Loucy (cell line): ENCODE measurements around the gene ADCY9.

ENCODE experiments used
- H2AFZ ChIP-seq: fragments of 200-600 bp; sonication (generic); 2 replicates; pipeline ENCODE4 v1.6.0; 2016; ENCODE audit warnings: antibody characterized with exemption, mild to moderate bottlenecking, low read length, moderate library complexity
- H3F3A ChIP-seq: fragments of 200-600 bp; 2 replicates; pipeline ENCODE4 v1.6.0; 2016; ENCODE audit warnings: antibody characterized with exemption, low read depth, mild to moderate bottlenecking
- H3K27me3 ChIP-seq: fragments of 200-600 bp; sonication (generic); 2 replicates; pipeline ENCODE4 v1.6.1; 2014; ENCODE audit warnings: low read length, mild to moderate bottlenecking; ENCODE audit not compliant: insufficient read depth, poor library complexity, severe bottlenecking
- H3K36me3 ChIP-seq: fragments of 200-600 bp; sonication (generic); 2 replicates; pipeline ENCODE4 v1.6.1; 2016; ENCODE audit warnings: low read length; ENCODE audit not compliant: insufficient read depth
- H3K4me1 ChIP-seq: fragments of 200-600 bp; sonication (generic); 2 replicates; pipeline ENCODE4 v1.5.1; 2014; ENCODE audit warnings: low read length, mild to moderate bottlenecking; ENCODE audit not compliant: insufficient read depth, poor library complexity, severe bottlenecking
- H3K4me2 ChIP-seq: fragments of 200-600 bp; sonication (generic); 2 replicates; pipeline ENCODE4 v1.6.0; 2014; ENCODE audit warnings: antibody characterized with exemption, low read length, low read depth, mild to moderate bottlenecking; ENCODE audit not compliant: poor library complexity, severe bottlenecking
- H3K4me3 ChIP-seq: fragments of 200-600 bp; sonication (generic); 2 replicates; pipeline ENCODE4 v1.5.1; 2014; ENCODE audit warnings: low read length, mild to moderate bottlenecking, mixed read lengths; ENCODE audit not compliant: poor library complexity, severe bottlenecking
- H3K79me2 ChIP-seq: fragments of 200-600 bp; sonication (generic); 2 replicates; pipeline ENCODE4 v1.6.1; 2014; ENCODE audit warnings: low read length; ENCODE audit not compliant: insufficient read depth
- H3K9ac ChIP-seq: fragments of 200-600 bp; sonication (generic); 2 replicates; pipeline ENCODE4 v1.6.0; 2014; ENCODE audit warnings: mild to moderate bottlenecking, low read depth, low read length, moderate library complexity; ENCODE audit not compliant: poor library complexity, severe bottlenecking
- H3K9me2 ChIP-seq: fragments of 200-600 bp; sonication (generic); replicated peaks from 2 replicates; pipeline ENCODE4 v1.6.1; 2016; ENCODE audit warnings: low read depth, low read length, mixed read lengths
- H3K9me3 ChIP-seq: fragments of 200-600 bp; sonication (generic); 2 replicates; pipeline ENCODE4 v1.6.1; 2014; ENCODE audit warnings: mild to moderate bottlenecking, antibody characterized with exemption, low read length, low read depth; ENCODE audit not compliant: insufficient read depth
- H4K20me1 ChIP-seq: fragments of 200-600 bp; sonication (generic); 2 replicates; pipeline ENCODE4 v1.6.0; 2014; ENCODE audit warnings: antibody characterized with exemption, low read length, mild to moderate bottlenecking; ENCODE audit not compliant: insufficient read depth, poor library complexity, severe bottlenecking
- EZH2phosphoT487 ChIP-seq: fragments of 200-600 bp; IDR thresholded peaks from 2 replicates; pipeline ENCODE4 v1.6.1; 2018; ENCODE audit warnings: antibody characterized with exemption, mild to moderate bottlenecking, moderate library complexity, borderline replicate concordance
- TF ChIP-seq, protein P1 (sequence below): fragments of 200-600 bp; sonication (generic); conservative IDR thresholded peaks from 2 replicates; pipeline ENCODE4 v1.5.1; 2014; ENCODE audit warnings: mild to moderate bottlenecking, antibody characterized with exemption, low read length

Gene ADCY9

GRCh38 chr16:4135537-4135936, 19.3 kb upstream of the ADCY9 start:
- H3K9me2 ChIP-seq = no peaks in the 10 kb centered on the region
- no peaks in the 10 kb centered on the region for H3K27me3 ChIP-seq
- no peaks in the 10 kb centered on the region for H3K79me2 ChIP-seq
- no peaks in the 10 kb centered on the region for H3F3A ChIP-seq
- H4K20me1 ChIP-seq = no peaks in the 10 kb centered on the region
- H3K36me3 ChIP-seq = no peaks in the 10 kb centered on the region
- H3K4me1 ChIP-seq = no peaks in the 10 kb centered on the region
- H2AFZ ChIP-seq = no peak overlapping the region
- H3K9me3 ChIP-seq = no peaks in the 10 kb centered on the region
- H3K4me2 ChIP-seq = no peak overlapping the region
- no peak overlapping the region for H3K9ac ChIP-seq
- H3K4me3 ChIP-seq = no peak overlapping the region
- TF ChIP-seq, protein P1, sequence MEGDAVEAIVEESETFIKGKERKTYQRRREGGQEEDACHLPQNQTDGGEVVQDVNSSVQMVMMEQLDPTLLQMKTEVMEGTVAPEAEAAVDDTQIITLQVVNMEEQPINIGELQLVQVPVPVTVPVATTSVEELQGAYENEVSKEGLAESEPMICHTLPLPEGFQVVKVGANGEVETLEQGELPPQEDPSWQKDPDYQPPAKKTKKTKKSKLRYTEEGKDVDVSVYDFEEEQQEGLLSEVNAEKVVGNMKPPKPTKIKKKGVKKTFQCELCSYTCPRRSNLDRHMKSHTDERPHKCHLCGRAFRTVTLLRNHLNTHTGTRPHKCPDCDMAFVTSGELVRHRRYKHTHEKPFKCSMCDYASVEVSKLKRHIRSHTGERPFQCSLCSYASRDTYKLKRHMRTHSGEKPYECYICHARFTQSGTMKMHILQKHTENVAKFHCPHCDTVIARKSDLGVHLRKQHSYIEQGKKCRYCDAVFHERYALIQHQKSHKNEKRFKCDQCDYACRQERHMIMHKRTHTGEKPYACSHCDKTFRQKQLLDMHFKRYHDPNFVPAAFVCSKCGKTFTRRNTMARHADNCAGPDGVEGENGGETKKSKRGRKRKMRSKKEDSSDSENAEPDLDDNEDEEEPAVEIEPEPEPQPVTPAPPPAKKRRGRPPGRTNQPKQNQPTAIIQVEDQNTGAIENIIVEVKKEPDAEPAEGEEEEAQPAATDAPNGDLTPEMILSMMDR = no peak
- TF ChIP-seq EZH2phosphoT487 = no peak

DNA sequence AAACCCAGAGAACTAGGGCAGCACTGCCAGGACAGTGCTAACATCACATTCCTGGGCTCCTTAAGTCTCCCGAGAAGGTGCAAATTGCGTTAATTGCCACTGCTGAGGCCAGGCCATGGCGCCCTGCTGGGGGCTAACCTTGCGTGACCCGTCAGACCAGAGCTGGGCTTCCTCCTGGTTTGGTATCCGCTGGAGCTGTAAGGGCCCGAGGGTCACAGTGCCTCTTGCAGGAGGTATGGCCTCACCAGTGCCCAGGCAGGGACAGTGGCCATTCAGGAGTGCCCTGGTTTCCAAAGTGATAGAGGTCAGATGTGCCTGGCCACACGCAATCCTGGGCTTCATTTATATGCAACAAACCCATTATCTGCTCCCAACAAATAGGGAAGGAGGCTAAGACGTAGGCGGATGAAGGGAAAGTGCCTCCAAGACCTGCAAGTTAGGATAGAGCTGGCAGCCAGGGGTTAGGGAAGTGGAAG, 17.7 kb upstream of the ADCY9 start:
- Histone ChIP-seq H4K20me1 (no peaks in the 10 kb centered on the region), H3K9me2 (no peaks in the 10 kb centered on the region), H3K79me2 (no peaks in the 10 kb centered on the region), H3K9ac (no peak overlapping the region), H3K4me3 (no peak overlapping the region), H3K4me2 (no peak overlapping the region), H3K9me3 (no peaks in the 10 kb centered on the region), H3F3A (no peaks in the 10 kb centered on the region), H3K27me3 (no peaks in the 10 kb centered on the region), H3K4me1 (no peaks in the 10 kb centered on the region), H2AFZ (no peak overlapping the region), H3K36me3 (no peaks in the 10 kb centered on the region)
- no peak for TF ChIP-seq EZH2phosphoT487
- TF ChIP-seq, protein P1 = no peak

DNA sequence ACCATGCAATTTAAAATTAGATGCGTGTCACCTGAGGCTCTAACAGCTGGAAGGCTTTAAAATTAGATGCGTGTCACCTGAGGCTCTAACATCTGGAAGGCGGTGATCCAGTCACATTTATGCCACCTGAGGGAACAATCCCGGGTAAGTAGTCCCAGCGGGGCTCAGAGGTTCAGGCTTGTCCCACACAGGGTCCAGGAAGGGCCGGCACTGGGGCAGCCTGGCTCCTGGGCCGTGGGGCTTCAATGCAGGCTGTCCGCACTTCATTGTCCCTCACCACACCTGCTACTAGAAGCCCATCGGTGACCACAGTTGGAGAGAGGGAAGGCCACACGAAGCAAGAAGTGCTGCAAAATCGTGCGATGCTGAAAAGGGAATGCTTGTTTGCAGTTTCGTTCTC, 15.4 kb upstream of the ADCY9 start:
- Histone ChIP-seq H3K27me3 (no peaks in the 10 kb centered on the region), H4K20me1 (no peaks in the 10 kb centered on the region), H3K9ac (no peak overlapping the region), H3K4me3 (no peak overlapping the region), H3F3A (no peaks in the 10 kb centered on the region), H3K9me3 (no peaks in the 10 kb centered on the region), H3K79me2 (no peaks in the 10 kb centered on the region), H3K9me2 (no peaks in the 10 kb centered on the region), H2AFZ (no peak overlapping the region), H3K36me3 (no peaks in the 10 kb centered on the region), H3K4me1 (no peaks in the 10 kb centered on the region), H3K4me2 (no peak overlapping the region)
- TF ChIP-seq EZH2phosphoT487 = no peak
- TF ChIP-seq, protein P1 = no peak
